Renal pelvis (tissue), 4 donors: ENCODE data around the gene MKNK1. TPM values are rescaled to one million over a fixed set of nuclear protein-coding genes. Genes with fewer than 3 reads are reported as not detected.

ENCODE experiments used
- DNase-seq: peaks from one replicate; pipeline ENCODE4 v3.0.0-alpha.2; 2013
- polyA plus RNA-seq, 3 donors: library from polyadenylated mRNA; unstranded; fragments of 120-200 nt; gene quantifications; one replicate each; pipeline ENCODE4 v1.2.1, GENCODE V29; 2013; ENCODE audit not compliant: insufficient read length in 3 of 3

MKNK1 gene
- polyA plus RNA-seq, 3 donors: 20.8 to 46.9 (median 42.0) TPM

- DNase-seq: no peak
Observed at GRCh38 chr1:46621930-46622329, 17.9 kb upstream of the MKNK1 start.

- DNase-seq: no peak
Observed at GRCh38 chr1:46619656-46620258, 15.7 kb upstream of the MKNK1 start.

DNA sequence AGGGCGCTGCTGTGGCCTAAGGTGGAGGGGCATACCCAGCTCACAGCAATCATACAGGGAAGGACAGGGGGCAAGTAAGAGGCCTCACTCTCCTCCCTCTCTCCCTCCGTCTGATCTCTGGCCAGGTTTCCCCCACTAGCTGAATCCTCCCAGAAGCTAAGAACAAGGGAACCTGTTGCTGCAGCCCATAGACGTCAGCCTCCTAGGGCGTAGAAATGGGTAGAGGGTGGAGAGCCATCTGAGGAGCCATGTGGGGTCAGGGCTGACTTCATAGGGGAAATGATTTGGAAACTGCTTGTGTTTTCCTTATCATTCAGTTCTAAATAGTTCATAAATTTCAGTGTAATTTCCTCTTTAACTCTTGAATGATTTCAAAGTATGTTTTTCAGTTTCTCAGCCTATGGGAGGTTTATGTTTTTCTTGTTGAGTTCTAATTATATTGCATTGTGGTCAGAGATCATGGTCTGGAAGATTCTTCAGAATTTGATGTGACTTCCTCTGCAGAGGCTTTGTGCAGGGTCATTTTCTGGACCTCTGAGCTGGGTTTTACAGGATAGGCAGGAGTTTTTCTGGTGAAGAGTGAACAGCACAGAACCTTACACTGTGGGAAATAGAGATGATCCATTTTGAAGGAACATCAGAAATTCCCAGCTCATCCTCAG lies 14.8 kb upstream of the MKNK1 start:
- no peak for DNase-seq

GRCh38 chr1:46617833-46618232 lies 13.8 kb upstream of the MKNK1 start:
- DNase-seq: no peak

DNA sequence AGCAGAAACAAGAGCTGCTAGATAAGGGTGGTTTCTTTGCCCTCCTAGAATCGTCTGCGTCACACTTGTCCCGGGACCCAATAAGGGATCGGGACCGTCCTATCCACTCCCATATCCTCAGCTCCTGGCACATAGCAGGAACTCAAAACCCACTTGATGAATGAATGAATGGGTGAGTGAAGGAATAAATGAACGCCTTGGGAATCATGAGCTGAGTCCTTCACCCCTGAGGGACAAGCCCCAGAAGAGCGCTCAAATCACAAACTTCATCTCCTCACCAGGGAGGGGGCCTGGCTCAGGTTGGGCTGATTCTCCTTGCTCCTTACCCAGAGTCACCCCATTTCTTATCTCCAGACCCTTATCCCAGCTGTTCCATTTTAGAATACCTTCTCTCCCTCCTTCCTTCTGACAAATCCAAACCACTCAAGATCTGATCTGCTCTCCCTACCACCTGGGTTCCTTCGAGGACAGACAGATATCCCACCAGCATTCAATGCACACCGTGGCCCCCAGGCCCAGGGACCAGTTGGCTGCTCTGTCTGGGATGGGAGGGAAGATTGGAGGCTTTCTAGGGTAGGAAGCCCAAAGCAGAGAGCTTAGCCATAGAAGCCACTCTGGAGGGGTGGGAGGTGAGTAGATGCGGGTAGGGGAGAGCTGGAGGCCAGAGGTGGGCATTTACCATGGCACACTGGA lies 13.2 kb upstream of the MKNK1 start:
- DNase-seq: no peak

DNA sequence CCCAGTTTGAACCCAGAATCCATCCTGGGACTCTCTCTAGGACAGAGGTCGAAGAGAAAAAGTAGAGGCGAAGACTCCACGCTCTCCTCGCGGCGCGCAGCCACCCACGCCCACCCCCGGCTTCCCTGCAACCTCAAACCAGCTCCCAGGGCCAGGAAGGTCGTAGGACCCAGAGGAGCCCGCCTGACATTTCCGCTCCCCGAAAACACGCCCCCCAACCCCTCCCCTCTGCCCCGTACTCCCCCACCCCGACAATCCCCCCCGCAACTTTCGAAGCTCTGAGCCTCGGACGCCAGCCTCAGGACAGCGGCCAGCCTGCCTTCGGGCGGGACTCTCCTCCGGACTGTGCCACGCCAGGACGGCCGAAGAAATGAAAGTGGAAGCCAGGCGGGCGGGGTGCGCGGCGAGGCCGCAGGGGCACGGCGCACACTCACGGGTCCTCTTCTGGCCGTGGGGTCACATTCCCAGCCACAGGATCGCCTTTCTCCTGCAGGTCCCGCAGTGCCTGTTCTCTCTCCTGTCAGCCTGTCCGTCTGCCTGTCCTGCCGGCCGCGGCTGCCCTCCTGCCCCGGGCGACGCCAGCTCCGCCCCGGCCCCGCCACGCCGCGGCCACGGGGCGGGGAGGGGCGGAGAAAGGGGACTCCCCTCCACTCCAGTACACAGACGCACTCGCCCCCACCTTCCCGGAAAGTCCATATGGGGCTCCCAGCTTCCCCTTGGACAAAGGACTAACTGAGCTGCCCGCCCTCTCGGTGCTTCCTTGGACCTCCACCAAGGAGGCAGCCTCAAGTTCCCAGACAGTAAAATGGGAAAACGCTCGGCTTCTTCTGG lies 12.4 kb upstream of the MKNK1 start, which contains the start of gene MOB3C:
Gene MOB3C (minus strand): TSS at position 535 of the 831 bp plus-strand sequence. CDS start 3,490 bp downstream, outside the sequence.
- peak; percentile 60 for DNase-seq

DNA sequence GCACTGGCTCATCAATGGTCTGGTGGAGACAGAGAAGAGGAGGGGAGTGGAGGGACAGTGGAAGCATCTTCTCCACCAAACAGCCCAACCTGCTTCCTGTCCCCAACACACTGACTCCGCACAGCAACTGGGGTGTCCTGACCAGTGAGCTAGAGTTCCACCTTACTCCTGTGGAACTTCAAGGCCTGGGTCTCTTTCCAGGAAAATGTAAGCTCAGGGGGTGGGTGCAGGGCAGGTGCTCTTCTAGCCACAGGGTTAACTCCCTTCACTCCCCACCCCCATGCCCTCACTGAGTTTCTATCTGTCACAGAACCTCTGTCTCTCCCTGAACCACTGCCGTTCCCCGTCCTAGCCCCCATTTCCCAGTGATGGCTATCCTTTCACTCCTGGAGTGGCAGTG lies 11.7 kb upstream of the MKNK1 start:
- DNase-seq: no peak

DNA sequence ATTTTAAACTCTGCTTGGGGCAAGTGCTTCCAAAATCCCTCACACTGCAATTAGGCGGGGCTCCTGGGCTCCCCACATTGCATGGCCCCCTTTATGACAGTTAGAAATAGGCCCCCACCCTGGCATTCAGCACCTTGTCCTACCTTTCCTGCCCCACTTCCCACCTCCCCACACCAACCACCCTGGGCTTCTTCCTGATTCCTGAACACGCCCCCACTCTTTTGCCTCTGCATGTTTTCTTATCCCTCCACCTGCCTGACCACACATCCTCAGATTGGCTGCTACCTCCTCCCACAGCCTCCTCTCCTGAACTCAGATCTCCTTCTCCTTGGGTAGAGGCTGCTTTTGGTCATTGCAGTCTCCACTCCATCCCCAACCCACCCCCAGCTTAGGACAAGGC lies 11.0 kb upstream of the MKNK1 start:
- DNase-seq: no peak

DNA sequence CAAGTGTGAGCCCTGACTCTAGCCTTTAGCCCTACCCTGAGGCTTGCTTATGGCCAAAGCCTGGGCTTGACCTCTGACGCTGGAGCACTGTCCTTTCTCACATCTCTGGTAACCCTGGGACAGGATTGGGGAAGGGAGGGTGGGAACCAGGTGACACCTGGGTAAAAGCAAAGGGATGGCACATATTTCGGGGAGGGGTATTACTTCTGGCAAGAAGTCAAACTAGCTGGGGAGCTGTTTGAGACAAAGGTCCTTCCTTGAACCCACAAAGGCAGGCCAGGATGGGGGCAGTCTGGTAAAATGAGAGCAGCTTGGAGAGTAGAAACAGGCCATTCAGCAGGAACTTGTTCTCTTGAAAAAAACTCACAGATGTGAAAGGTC lies 10.5 kb upstream of the MKNK1 start:
- no peak for DNase-seq

GRCh38 chr1:46613661-46614603 lies 9.9 kb upstream of the MKNK1 start:
- peak; percentile 69 for DNase-seq

DNA sequence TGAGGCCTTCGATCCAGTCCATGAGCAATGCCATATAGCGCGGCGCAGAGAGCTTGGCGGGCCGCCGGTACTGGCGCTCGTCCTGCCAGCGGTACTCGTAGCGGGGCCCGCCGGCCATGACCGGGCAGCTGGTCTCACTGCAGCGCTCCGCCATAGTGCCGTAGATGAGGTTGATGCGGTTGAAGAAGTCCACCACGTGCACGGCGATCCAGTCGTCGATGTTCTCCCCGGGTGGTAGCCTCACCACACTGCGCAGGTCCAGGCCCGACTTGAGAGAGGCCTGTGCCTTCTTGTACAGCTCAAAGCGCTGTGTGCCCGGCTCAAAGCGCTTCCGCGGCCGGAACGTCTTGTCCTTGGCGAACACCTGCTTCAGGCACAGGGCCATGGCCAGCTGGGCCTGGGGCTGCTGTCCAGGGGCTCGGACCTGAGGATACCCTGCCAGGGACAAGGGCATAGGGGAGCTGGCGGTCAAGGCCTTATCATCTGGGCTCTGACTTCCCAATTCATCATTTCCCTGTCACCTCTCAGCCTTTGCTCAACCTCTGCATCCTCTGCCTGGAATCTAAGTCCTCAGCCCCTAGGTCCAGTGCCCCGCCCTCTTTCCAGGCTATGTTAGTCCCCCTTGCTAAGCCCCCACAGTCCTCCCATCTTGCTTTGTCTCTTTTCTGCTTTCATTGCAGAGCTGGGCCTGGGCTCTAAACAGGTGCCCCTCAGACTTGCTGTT lies 9.0 kb upstream of the MKNK1 start:
- DNase-seq: no peak

GRCh38 chr1:46611691-46612221 lies 7.7 kb upstream of the MKNK1 start:
- no peak for DNase-seq

- DNase-seq: no peak
Observed at GRCh38 chr1:46607345-46608130, 3.5 kb upstream of the MKNK1 start.

DNA sequence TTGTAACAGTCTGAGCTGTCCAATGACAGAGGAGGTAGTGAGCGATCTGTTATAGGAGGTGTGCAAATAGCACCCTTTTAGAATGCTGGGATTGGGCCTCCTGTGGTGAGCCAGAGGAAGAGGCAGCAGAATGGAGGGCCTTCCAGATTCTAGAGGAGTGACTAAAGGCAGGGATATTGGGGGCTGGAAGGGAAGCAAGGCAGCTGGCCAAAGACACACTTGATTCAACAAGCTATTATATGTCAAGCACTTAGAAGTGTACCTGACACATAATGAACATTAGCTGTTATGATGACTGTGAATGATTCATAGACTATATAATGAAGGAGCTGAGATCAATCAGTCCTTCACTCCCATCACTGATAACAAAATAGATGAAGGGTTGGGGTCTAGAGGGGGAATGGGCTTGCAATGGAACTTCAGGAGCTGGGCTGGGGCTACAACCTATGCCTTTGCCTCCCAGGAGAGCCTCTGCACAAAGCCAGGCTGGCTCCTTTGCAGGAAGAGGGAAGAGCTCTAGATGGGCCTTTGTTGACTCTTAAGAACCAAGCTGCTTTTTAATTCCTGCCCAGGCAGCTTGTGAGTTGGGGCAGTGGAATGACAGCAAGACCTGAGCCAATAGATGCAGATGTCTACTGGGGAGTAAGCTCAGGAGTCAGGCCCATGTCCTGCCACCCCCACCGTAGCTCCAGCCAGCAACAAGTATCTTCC lies 2.3 kb upstream of the MKNK1 start:
- DNase-seq: no peak

DNA sequence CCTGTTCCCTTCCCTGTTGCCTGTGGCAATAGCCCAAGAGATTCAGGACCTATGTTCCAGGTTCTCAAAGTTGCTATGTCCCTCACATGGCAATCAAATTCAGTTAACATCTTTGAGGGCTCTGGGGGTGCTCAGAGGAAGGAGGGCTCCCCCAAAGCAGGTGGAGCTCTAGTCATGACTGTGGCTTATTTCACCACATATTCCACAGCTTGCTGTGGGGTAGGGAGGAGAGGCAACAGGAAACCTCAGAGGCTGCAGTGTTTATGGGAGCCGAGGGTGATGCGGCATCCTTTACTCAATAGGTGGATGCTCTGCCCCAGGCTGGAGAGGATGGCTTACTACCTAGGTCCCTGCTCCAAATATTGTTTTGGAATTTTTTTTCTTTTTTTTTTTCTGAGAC lies 1.2 kb upstream of the MKNK1 start:
- no peak for DNase-seq

GRCh38 chr1:46603481-46603857 lies 599 bp downstream of the MKNK1 start:
- no peak for DNase-seq

- no peak for DNase-seq
Observed at GRCh38 chr1:46601257-46602007, 2.6 kb downstream of the MKNK1 start.
